Stomach (tissue), 4 donors: ENCODE data around the gene BBS1.

ENCODE experiments used
- POLR2AphosphoS5 ChIP-seq, 3 donors: sonication (generic); formaldehyde crosslinking; IDR thresholded peaks; one replicate each; pipeline ENCODE4 v1.6.1; 2016; ENCODE audit warnings: antibody characterized with exemption in 3 of 3
- TF ChIP-seq, protein P1 (sequence below), 7 experiments: fragments of 450-650 bp in 4 of 7; fragments of 200-600 bp in 3 of 7; sonication (generic) in 3 of 7; IDR thresholded peaks; one replicate each; pipeline ENCODE4 v1.5.1; 2016 to 2019; ENCODE audit warnings: antibody characterized with exemption in 7 of 7, control low read depth in 2 of 7, mild to moderate bottlenecking in 1 of 7

DNA sequence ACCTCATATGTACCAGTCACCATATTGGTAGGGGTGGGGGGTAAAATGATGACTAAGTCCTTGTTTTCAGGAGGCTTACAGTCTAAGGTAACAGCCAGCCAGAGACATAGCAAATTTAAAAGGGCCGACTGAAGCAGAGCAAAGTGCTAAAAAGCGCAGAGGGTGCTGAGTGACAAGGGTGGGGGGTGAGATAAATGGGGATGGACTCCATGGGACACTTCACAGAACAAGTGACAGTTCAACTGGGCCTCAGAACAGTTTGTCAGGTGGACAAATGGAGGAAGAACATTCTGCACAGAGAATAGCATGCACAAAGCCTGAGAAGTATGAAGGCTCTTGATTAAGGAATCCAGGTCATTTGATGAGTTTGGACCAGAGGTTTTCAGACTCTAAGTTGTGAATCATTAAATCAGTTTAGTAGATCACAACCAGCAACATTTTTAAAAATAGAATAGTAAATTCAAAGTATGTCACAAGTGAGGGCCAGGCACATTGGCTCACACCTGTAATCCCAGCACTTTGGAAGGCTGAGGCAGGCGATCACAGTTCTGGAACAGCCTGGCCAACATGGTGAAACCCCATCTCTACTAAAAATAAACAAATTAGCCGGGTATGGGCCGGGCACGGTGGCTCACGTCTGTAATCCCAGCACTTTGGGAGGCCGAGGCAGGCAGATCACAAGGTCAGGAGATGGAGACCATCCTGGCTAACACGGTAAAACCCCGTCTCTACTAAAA is 14.0 kb downstream of the BBS1 start:
- TF ChIP-seq, protein P1, sequence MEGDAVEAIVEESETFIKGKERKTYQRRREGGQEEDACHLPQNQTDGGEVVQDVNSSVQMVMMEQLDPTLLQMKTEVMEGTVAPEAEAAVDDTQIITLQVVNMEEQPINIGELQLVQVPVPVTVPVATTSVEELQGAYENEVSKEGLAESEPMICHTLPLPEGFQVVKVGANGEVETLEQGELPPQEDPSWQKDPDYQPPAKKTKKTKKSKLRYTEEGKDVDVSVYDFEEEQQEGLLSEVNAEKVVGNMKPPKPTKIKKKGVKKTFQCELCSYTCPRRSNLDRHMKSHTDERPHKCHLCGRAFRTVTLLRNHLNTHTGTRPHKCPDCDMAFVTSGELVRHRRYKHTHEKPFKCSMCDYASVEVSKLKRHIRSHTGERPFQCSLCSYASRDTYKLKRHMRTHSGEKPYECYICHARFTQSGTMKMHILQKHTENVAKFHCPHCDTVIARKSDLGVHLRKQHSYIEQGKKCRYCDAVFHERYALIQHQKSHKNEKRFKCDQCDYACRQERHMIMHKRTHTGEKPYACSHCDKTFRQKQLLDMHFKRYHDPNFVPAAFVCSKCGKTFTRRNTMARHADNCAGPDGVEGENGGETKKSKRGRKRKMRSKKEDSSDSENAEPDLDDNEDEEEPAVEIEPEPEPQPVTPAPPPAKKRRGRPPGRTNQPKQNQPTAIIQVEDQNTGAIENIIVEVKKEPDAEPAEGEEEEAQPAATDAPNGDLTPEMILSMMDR (IDR thresholded peaks at IDR 0.05): no peak
- no peak for TF ChIP-seq POLR2AphosphoS5 (IDR thresholded peaks at IDR 0.05)
